Upper lobe of left lung (tissue), 6 donors: ENCODE measurements around the gene GAA. TPM values are rescaled to one million over a fixed set of nuclear protein-coding genes. Genes with fewer than 3 reads are reported as not detected.
A peak's percentile ranks its signal among the peaks of the same experiment; 100 is the strongest.

Source experiments
- ATAC-seq, 2 donors: fragments of 200-7000 bp; cut with Tn5 transposase; one replicate each; pipeline ENCODE4 v1.9.1; 2022; ENCODE audit warnings: mild to moderate bottlenecking in 2 of 2, moderate library complexity in 2 of 2; ENCODE audit not compliant: low FRiP score in 2 of 2
- DNase-seq, 2 donors: peaks; one replicate each; pipeline ENCODE4 v3.0.0-alpha.2; 2019 to 2020
- H3K27ac ChIP-seq, 4 donors: fragments of 200-600 bp; sonication (generic); one replicate each; pipeline ENCODE4 v1.5.1; 2016 to 2019
- H3K27me3 ChIP-seq, 4 donors: fragments of 200-600 bp; sonication (generic); one replicate each; pipeline ENCODE4 v1.5.1; 2017 to 2019
- H3K36me3 ChIP-seq, 4 donors: fragments of 200-600 bp; sonication (generic); one replicate each; pipeline ENCODE4 v1.5.1; 2016 to 2019
- H3K4me1 ChIP-seq, 4 donors: fragments of 200-600 bp; sonication (generic); one replicate each; pipeline ENCODE4 v1.5.1; 2018 to 2019
- H3K4me3 ChIP-seq, 4 donors: fragments of 200-600 bp; sonication (generic); one replicate each; pipeline ENCODE4 v1.5.1; 2017 to 2019; ENCODE audit warnings: mild to moderate bottlenecking in 2 of 4, moderate library complexity in 1 of 4
- H3K9me3 ChIP-seq, 4 donors: fragments of 200-600 bp; sonication (generic); one replicate each; pipeline ENCODE4 v1.5.1; 2018 to 2019
- CTCF ChIP-seq, 6 experiments: fragments of 450-650 bp in 4 of 6; fragments of 200-600 bp in 2 of 6; sonication (generic) in 2 of 6; IDR thresholded peaks; one replicate each; pipeline ENCODE4 v1.5.1; 2016 to 2019; ENCODE audit warnings: antibody characterized with exemption in 6 of 6
- EP300 ChIP-seq, 4 donors: sonication (generic); formaldehyde crosslinking; IDR thresholded peaks; one replicate each; pipeline ENCODE4 v1.5.1; 2017; ENCODE audit warnings: antibody characterized with exemption in 4 of 4, control low read depth in 2 of 4
- POLR2A ChIP-seq, 4 donors: fragments of 450-650 bp; IDR thresholded peaks; one replicate each; pipeline ENCODE4 v1.5.1; 2016 to 2017; ENCODE audit warnings: antibody characterized with exemption in 4 of 4, mild to moderate bottlenecking in 2 of 4
- POLR2AphosphoS5 ChIP-seq, 2 donors: sonication (generic); formaldehyde crosslinking; IDR thresholded peaks; one replicate each; pipeline ENCODE4 v1.5.1; 2017; ENCODE audit warnings: antibody characterized with exemption in 2 of 2
- WGBS, 2 donors: methylation state at CpG; one replicate each; pipeline ENCODE4 v1.1.5; 2017 to 2018; 5-methylcytosine and 5-hydroxymethylcytosine counted together
- total RNA-seq, 6 donors: library from RNA; depleted of rRNA in 4 of 6; stranded (reverse); fragments of >200 nt in 4 of 6; gene quantifications; one replicate each; pipeline versions ENCODE4 v1.1.0 to v1.2.1, GENCODE V29; 2016 to 2021
- donor health status: DM: no; HTN: no; CAD: no; lungs with moderate emphysema.
- donor health status: DM: no; HTN: yes; CAD: no; lungs with severe emphysema.

Gene GAA
- total RNA-seq, 6 donors from 2014 or later: 54.7 to 178 (median 157) TPM

GRCh38 chr17:80104956-80105375, 3.6 kb downstream of the GAA start:
- Histone ChIP-seq H3K36me3 (peaks cover 0 to 16% (median 1%) of the 10 kb centered on the region in 4 donors), H3K4me1 (peaks cover 13 to 35% (median 16%) of the 10 kb centered on the region in 4 donors), H3K4me3 (no peak overlapping the region), H3K9me3 (no peaks in the 10 kb centered on the region), H3K27me3 (no peaks in the 10 kb centered on the region), H3K27ac (no peak overlapping the region)
- TF ChIP-seq CTCF (IDR thresholded peaks at IDR 0.05): no peak
- TF ChIP-seq POLR2AphosphoS5 (IDR thresholded peaks at IDR 0.05): no peak
- TF ChIP-seq EP300 (IDR thresholded peaks at IDR 0.05): no peak
- no peak for TF ChIP-seq POLR2A (IDR thresholded peaks at IDR 0.05)
- ATAC-seq (no peak), DNase-seq (peak in 1 of 2 donors; percentile 82)
- 89 to 95% methylated on average over 18 of the region's 18 CpGs for WGBS, 2 donors

- WGBS, 2 donors: 49 to 67% methylated on average over 22 to 29 of the region's 29 CpGs
- ATAC-seq (no peak), DNase-seq (no peak)
- Histone ChIP-seq H3K27ac (no peak overlapping the region), H3K27me3 (no peaks in the 10 kb centered on the region), H3K9me3 (no peaks in the 10 kb centered on the region), H3K36me3 (peaks cover 0 to 20% (median 1%) of the 10 kb centered on the region in 4 donors), H3K4me3 (no peak overlapping the region), H3K4me1 (peaks cover 9 to 31% (median 13%) of the 10 kb centered on the region in 4 donors)
- TF ChIP-seq CTCF (IDR thresholded peaks at IDR 0.05): no peak
- TF ChIP-seq EP300 (IDR thresholded peaks at IDR 0.05): no peak
- TF ChIP-seq POLR2A (IDR thresholded peaks at IDR 0.05): no peak
- no peak for TF ChIP-seq POLR2AphosphoS5 (IDR thresholded peaks at IDR 0.05)
Measured at GRCh38 chr17:80105762-80106161, 4.4 kb downstream of the GAA start.

- Histone ChIP-seq H3K9me3 (no peaks in the 10 kb centered on the region), H3K27me3 (no peaks in the 10 kb centered on the region), H3K4me3 (no peak overlapping the region), H3K4me1 (peaks cover 7 to 27% (median 11%) of the 10 kb centered on the region in 4 donors), H3K27ac (no peak overlapping the region), H3K36me3 (peaks cover 0 to 20% (median 1%) of the 10 kb centered on the region in 4 donors)
- 70 to 90% methylated on average over 8 to 10 of the region's 10 CpGs for WGBS, 2 donors
- DNase-seq (no peak), ATAC-seq (no peak)
- TF ChIP-seq POLR2A (IDR thresholded peaks at IDR 0.05) (no peak), POLR2AphosphoS5 (IDR thresholded peaks at IDR 0.05) (no peak), CTCF (IDR thresholded peaks at IDR 0.05) (no peak), EP300 (IDR thresholded peaks at IDR 0.05) (no peak)
Measured at GRCh38 chr17:80106176-80106575, 4.8 kb downstream of the GAA start.

- peaks cover 0 to 20% (median 1%) of the 10 kb centered on the region in 4 donors for H3K36me3 ChIP-seq
- no peak for ATAC-seq
- no peaks in the 10 kb centered on the region for H3K9me3 ChIP-seq
- no peak for DNase-seq
- TF ChIP-seq POLR2A (IDR thresholded peaks at IDR 0.05) (no peak), EP300 (IDR thresholded peaks at IDR 0.05) (no peak), CTCF (IDR thresholded peaks at IDR 0.05) (no peak)
- H3K4me3 ChIP-seq: no peak overlapping the region
- WGBS, 2 donors: 88% methylated on average over 12 of the region's 12 CpGs
- H3K4me1 ChIP-seq: peaks cover 7 to 27% (median 10%) of the 10 kb centered on the region in 4 donors
- no peak overlapping the region for H3K27ac ChIP-seq
- H3K27me3 ChIP-seq: no peaks in the 10 kb centered on the region
Measured at GRCh38 chr17:80106751-80107150, 5.4 kb downstream of the GAA start.
